ENCODE data around the gene OOEP. TPM values are rescaled to one million over a fixed set of nuclear protein-coding genes. Genes with fewer than 3 reads are reported as not detected.
"Not testable (repeated sequence)": the region's sequence is repeated elsewhere in the genome, so short reads cannot be mapped to it uniquely, and the experiment has no call there.

OOEP gene
- total and polyA plus RNA-seq, 10 donors = 0.17 to 0.70 (median 0.23) TPM; not detected in 6

GRCh38 chr6:73400656-73401055 lies 31.0 kb upstream of the OOEP start:
- H3K27me3 ChIP-seq (replicated peaks in 1 of 7) = no peaks in the 10 kb centered on the region
- no peak overlapping the region for H3K4me3 ChIP-seq
- intact Hi-C loops (cut with DNase I; ENCODE audit: low total_unique reads) = no loop called here
- no peaks in the 10 kb centered on the region for H3K9me3 ChIP-seq
- no peaks in the 10 kb centered on the region for H3K4me1 ChIP-seq
- no peak for DNase-seq
- H3K36me3 ChIP-seq = no peaks in the 10 kb centered on the region
- H3K27ac ChIP-seq = no peak overlapping the region
- TF ChIP-seq POLR2A (IDR thresholded peaks at IDR 0.05) (no peak), CTCF (IDR thresholded peaks at IDR 0.05 in 8 of 11, conservative IDR thresholded peaks at IDR 0.05 in 3 of 11) (no peak), POLR2AphosphoS5 (IDR thresholded peaks at IDR 0.05) (no peak)

- DNase-seq = no peak
- H3K27ac ChIP-seq = no peak overlapping the region
- 89 to 96% (median 93%) methylated on average over 10 of the region's 10 CpGs for WGBS, 5 donors
- no peaks in the 10 kb centered on the region for H3K4me1 ChIP-seq
- H3K4me3 ChIP-seq = no peak overlapping the region
- no peaks in the 10 kb centered on the region for H3K36me3 ChIP-seq
- H3K9me3 ChIP-seq = no peaks in the 10 kb centered on the region
- intact Hi-C loops (cut with DNase I; ENCODE audit: low total_unique reads) = no loop called here
- H3K27me3 ChIP-seq (replicated peaks in 1 of 7) = no peaks in the 10 kb centered on the region
- TF ChIP-seq POLR2A (IDR thresholded peaks at IDR 0.05) (no peak), POLR2AphosphoS5 (IDR thresholded peaks at IDR 0.05) (no peak), CTCF (IDR thresholded peaks at IDR 0.05 in 8 of 11, conservative IDR thresholded peaks at IDR 0.05 in 3 of 11) (no peak)
Measured at GRCh38 chr6:73395875-73396274, 26.2 kb upstream of the OOEP start.

GRCh38 chr6:73394577-73395354 lies 25.1 kb upstream of the OOEP start, which contains the start of gene DDX43:
TSS of gene DDX43 (plus strand) at chr6:73394828. CDS start at chr6:73394906, 78 bp downstream.
- Histone ChIP-seq H3K9me3 (no peaks in the 10 kb centered on the region), H3K4me3 (peak within 1 kb of the TSS in 4 of 8 donors; percentile 19 to 48 (median 24)), H3K27ac (peak within 1 kb of the TSS in 5 of 8 donors; percentile 38 to 79 (median 71)), H3K4me1 (peaks cover 0 to 3% (median 0%) of the 10 kb centered on the region in 6 donors), H3K36me3 (no peaks in the 10 kb centered on the region), H3K27me3 (replicated peaks in 1 of 7) (no peaks in the 10 kb centered on the region)
- DNase-seq = peak; percentile 84
- intact Hi-C loops (cut with DNase I; ENCODE audit: low total_unique reads) = no loop called here
- TF ChIP-seq POLR2AphosphoS5 (IDR thresholded peaks at IDR 0.05) (peak in 1 of 3 donors; percentile 73), CTCF (IDR thresholded peaks at IDR 0.05 in 8 of 11, conservative IDR thresholded peaks at IDR 0.05 in 3 of 11) (no peak)
- 72 to 83% (median 79%) methylated on average over 52 to 54 of the region's 54 CpGs for WGBS, 5 donors

- Histone ChIP-seq H3K4me1 (peaks cover 3 to 17% (median 8%) of the 10 kb centered on the region in 6 donors), H3K4me3 (no peak overlapping the region), H3K27me3 (replicated peaks in 1 of 7) (no peaks in the 10 kb centered on the region), H3K36me3 (no peaks in the 10 kb centered on the region), H3K9me3 (no peaks in the 10 kb centered on the region), H3K27ac (no peak overlapping the region)
- TF ChIP-seq CTCF (IDR thresholded peaks at IDR 0.05 in 8 of 11, conservative IDR thresholded peaks at IDR 0.05 in 3 of 11) = no peak
- TF ChIP-seq POLR2A (IDR thresholded peaks at IDR 0.05) = no peak
- no peak for TF ChIP-seq POLR2AphosphoS5 (IDR thresholded peaks at IDR 0.05)
- 79 to 97% (median 95%) methylated on average over 3 of the region's 3 CpGs for WGBS, 5 donors
- intact Hi-C loops (cut with DNase I; ENCODE audit: low total_unique reads) = no loop called here
- no peak for DNase-seq
Measured at GRCh38 chr6:73393278-73393677, 23.6 kb upstream of the OOEP start.

GRCh38 chr6:73392188-73392587 lies 22.5 kb upstream of the OOEP start:
- intact Hi-C loops (cut with DNase I; ENCODE audit: low total_unique reads) = not testable (repeated sequence)

More at GRCh38 chr6:73392188-73392587, 22.5 kb upstream of the OOEP start:
- not testable (repeated sequence) for H3K4me3 ChIP-seq; H3K36me3 ChIP-seq; H3K9me3 ChIP-seq; H3K27me3 ChIP-seq (replicated peaks in 1 of 7); H3K27ac ChIP-seq; DNase-seq
- 81 to 87% (median 85%) methylated on average over 4 of the region's 4 CpGs for WGBS, 5 donors
- peaks cover 3 to 20% (median 9%) of the 10 kb centered on the region in 6 donors for H3K4me1 ChIP-seq
